ENCODE results near the gene CEP63.

- no peak for TF ChIP-seq CTCF (conservative IDR thresholded peaks at IDR 0.05; ENCODE audit: low read depth in 2 of 2)
- TF ChIP-seq POLR2AphosphoS5 (IDR thresholded peaks at IDR 0.05; ENCODE audit: low read depth) = no peak
- no peak for TF ChIP-seq REST (IDR thresholded peaks at IDR 0.05; ENCODE audit: unreplicated experiment)
- TF ChIP-seq CREB1 (CRISPR knock-in tag; IDR thresholded peaks at IDR 0.05; ENCODE audit: low read depth) = no peak
- no peak for TF ChIP-seq EZH2 (IDR thresholded peaks at IDR 0.05; ENCODE audit: low read depth, unreplicated experiment)
- no peak for TF ChIP-seq EZH2phosphoT487 (IDR thresholded peaks at IDR 0.05; ENCODE audit: unreplicated experiment)
- TF ChIP-seq JUNB (IDR thresholded peaks at IDR 0.05; ENCODE audit: unreplicated experiment) = no peak
- TF ChIP-seq ZNF114 (CRISPR knock-in tag; IDR thresholded peaks at IDR 0.05) = no peak
Measured at GRCh38 chr3:134579141-134579665, 93.3 kb downstream of the CEP63 start.
